ENCODE data around the gene LHFPL6.

The LHFPL6 gene

GRCh38 chr13:39506559-39507390 is 96.2 kb downstream of the LHFPL6 start:
- DNase-seq = no peak

- DNase-seq = no peak
These were observed 97.8 kb downstream of the LHFPL6 start for GRCh38 chr13:39505151-39505550.

- DNase-seq = no peak
These were observed 99.9 kb downstream of the LHFPL6 start for GRCh38 chr13:39503048-39503447.

GRCh38 chr13:39501702-39502324 is 101.2 kb downstream of the LHFPL6 start:
- DNase-seq = no peak

- no peak for DNase-seq
These were observed 103.4 kb downstream of the LHFPL6 start for GRCh38 chr13:39499604-39500003.

GRCh38 chr13:39498471-39499114 is 104.4 kb downstream of the LHFPL6 start:
- DNase-seq = no peak

GRCh38 chr13:39496506-39496905 is 106.5 kb downstream of the LHFPL6 start:
- no peak for DNase-seq

- DNase-seq = no peak
These were observed 108.4 kb downstream of the LHFPL6 start for GRCh38 chr13:39494633-39495032.

GRCh38 chr13:39494006-39494405 is 109.0 kb downstream of the LHFPL6 start:
- no peak for DNase-seq

GRCh38 chr13:39490136-39490535 is 112.9 kb downstream of the LHFPL6 start:
- DNase-seq = no peak

- no peak for DNase-seq
These were observed 116.2 kb downstream of the LHFPL6 start for GRCh38 chr13:39486758-39487157.

GRCh38 chr13:39485314-39485700 is 117.7 kb downstream of the LHFPL6 start:
- no peak for DNase-seq

GRCh38 chr13:39484506-39485313 is 118.3 kb downstream of the LHFPL6 start:
- no peak for DNase-seq

GRCh38 chr13:39483326-39483725 is 119.7 kb downstream of the LHFPL6 start:
- no peak for DNase-seq

- no peak for DNase-seq
These were observed 121.5 kb downstream of the LHFPL6 start for GRCh38 chr13:39481491-39481890.

- DNase-seq = no peak
These were observed 128.4 kb downstream of the LHFPL6 start for GRCh38 chr13:39474600-39474999.

GRCh38 chr13:39469676-39470075 is 133.3 kb downstream of the LHFPL6 start:
- no peak for DNase-seq

GRCh38 chr13:39468306-39468705 is 134.7 kb downstream of the LHFPL6 start:
- no peak for DNase-seq

- DNase-seq = no peak
These were observed 139.4 kb downstream of the LHFPL6 start for GRCh38 chr13:39463611-39464010.

- no peak for DNase-seq
These were observed 140.1 kb downstream of the LHFPL6 start for GRCh38 chr13:39462906-39463305.

GRCh38 chr13:39462428-39462827 is 140.6 kb downstream of the LHFPL6 start:
- DNase-seq = no peak

GRCh38 chr13:39461685-39462266 is 141.2 kb downstream of the LHFPL6 start:
- no peak for DNase-seq

GRCh38 chr13:39457274-39457673 is 145.7 kb downstream of the LHFPL6 start:
- DNase-seq = no peak
